Lung (tissue), 12 donors: ENCODE measurements around the gene THTPA. TPM values are rescaled to one million over a fixed set of nuclear protein-coding genes. Genes with fewer than 3 reads are reported as not detected.

Experiments used
- ATAC-seq: fragments of 200-7000 bp; cut with Tn5 transposase; one replicate; pipeline ENCODE4 v1.9.1; 2020; ENCODE audit warnings: moderate number of reproducible peaks; ENCODE audit not compliant: insufficient read depth, low FRiP score
- DNase-seq, 3 donors: peaks; one replicate each; pipeline ENCODE4 v3.0.0-alpha.2; 2013 to 2017
- H3K27ac ChIP-seq, 2 donors: one replicate each; pipeline ENCODE4 v1.5.1; 2013; ENCODE audit warnings: mild to moderate bottlenecking in 2 of 2, moderate library complexity in 2 of 2, control low read depth in 1 of 2, inconsistent platforms in 1 of 2, low read depth in 1 of 2, low read length in 1 of 2
- H3K27me3 ChIP-seq, 3 donors: one replicate each; pipeline ENCODE4 v1.5.1; 2013; ENCODE audit warnings: low read length in 2 of 3; ENCODE audit not compliant: control insufficient read depth in 3 of 3, insufficient read depth in 3 of 3
- H3K36me3 ChIP-seq, 4 donors: one replicate each; pipeline ENCODE4 v1.5.1; 2013; ENCODE audit warnings: low read length in 4 of 4, mild to moderate bottlenecking in 1 of 4, moderate library complexity in 1 of 4; ENCODE audit not compliant: control insufficient read depth in 4 of 4, insufficient read depth in 4 of 4
- H3K4me1 ChIP-seq, 5 donors: one replicate each; pipeline ENCODE4 v1.5.1; 2013; ENCODE audit warnings: low read length in 5 of 5, mild to moderate bottlenecking in 2 of 5, moderate library complexity in 1 of 5; ENCODE audit not compliant: control insufficient read depth in 5 of 5, insufficient read depth in 5 of 5
- H3K4me3 ChIP-seq: one replicate; pipeline ENCODE4 v1.5.1; 2013; ENCODE audit warnings: mild to moderate bottlenecking, control low read depth, moderate library complexity
- H3K9ac ChIP-seq, 2 donors: one replicate each; pipeline ENCODE4 v1.5.1; 2013; ENCODE audit warnings: low read length in 2 of 2, control low read depth in 1 of 2; ENCODE audit not compliant: insufficient read depth in 1 of 2
- H3K9me3 ChIP-seq, 4 donors: one replicate each; pipeline ENCODE4 v1.5.1; 2013; ENCODE audit warnings: low read length in 3 of 4, mild to moderate bottlenecking in 1 of 4, moderate library complexity in 1 of 4; ENCODE audit not compliant: control insufficient read depth in 4 of 4, insufficient read depth in 3 of 4
- WGBS, 2 donors: extraction: QIAGEN DNeasy Blood & Tissue Kit; methylation state at CpG; one replicate each; pipeline ENCODE4 v1.1.7; 2013; 5-methylcytosine and 5-hydroxymethylcytosine counted together
- polyA plus RNA-seq, 2 donors: library from polyadenylated mRNA; stranded (reverse); fragments of 200-250 nt; gene quantifications; one replicate each; pipeline ENCODE4 v1.2.1, GENCODE V29; 2013
- total RNA-seq, 2 donors: library from RNA; depleted of rRNA in 1 of 2; stranded (reverse); fragments of >200 nt in 1 of 2; gene quantifications; one replicate each; pipeline ENCODE4 v1.2.1, GENCODE V29; 2014 to 2021
- TF ChIP-seq, protein P1 (sequence below): IDR thresholded peaks from 2 replicates; pipeline ENCODE4 v1.5.1; 2012; ENCODE audit warnings: mild to moderate bottlenecking; ENCODE audit errors: control extremely low read depth, extremely low read depth
- donor health status: control.
- donor health status: control.
- donor health status: Bipolar disorder and iron deficiency.
- donor health status: healthy.
- donor health status: DM: yes; HTN: yes; CAD: no.

The THTPA gene
- total and polyA plus RNA-seq, 4 donors = 7.7 to 22.1 (median 14.1) TPM

DNA sequence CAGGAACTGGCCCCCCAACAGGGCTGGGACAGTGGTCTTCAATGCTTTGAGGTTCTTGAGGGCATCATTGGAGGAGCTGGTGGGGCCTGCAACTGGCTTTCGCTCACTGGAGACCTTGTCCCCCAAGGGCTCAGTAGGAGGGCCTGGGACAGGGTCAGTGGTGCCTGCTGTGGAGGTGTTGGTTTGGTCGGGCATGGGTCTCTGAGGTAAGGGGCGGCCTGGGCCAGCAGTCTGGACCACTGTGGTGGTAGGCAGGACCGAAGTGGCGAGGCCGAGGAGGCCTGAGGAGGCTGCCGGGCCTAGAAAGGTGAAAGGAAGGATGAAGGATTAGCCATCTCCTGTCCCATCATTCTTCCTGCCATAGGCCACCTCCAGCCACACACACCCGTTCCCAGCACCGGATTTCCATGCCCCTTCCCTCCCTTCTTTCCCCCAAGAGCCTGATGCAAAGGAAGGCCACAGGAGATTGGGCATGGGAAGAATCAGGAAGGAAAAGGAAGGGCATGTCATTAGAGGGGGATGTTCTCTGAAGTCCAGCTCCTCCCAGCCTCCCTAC is 33.4 kb upstream of the THTPA start:
- Histone ChIP-seq H3K27me3 (no peaks in the 10 kb centered on the region), H3K36me3 (peaks cover 0 to 4% (median 0%) of the 10 kb centered on the region in 4 donors), H3K4me3 (no peak overlapping the region), H3K9me3 (no peaks in the 10 kb centered on the region), H3K27ac (no peak overlapping the region), H3K9ac (no peak overlapping the region), H3K4me1 (no peaks in the 10 kb centered on the region)
- 87 to 92% methylated on average over 9 of the region's 9 CpGs for WGBS, 2 donors
- ATAC-seq (no peak), DNase-seq (no peak)
- TF ChIP-seq, protein P1, sequence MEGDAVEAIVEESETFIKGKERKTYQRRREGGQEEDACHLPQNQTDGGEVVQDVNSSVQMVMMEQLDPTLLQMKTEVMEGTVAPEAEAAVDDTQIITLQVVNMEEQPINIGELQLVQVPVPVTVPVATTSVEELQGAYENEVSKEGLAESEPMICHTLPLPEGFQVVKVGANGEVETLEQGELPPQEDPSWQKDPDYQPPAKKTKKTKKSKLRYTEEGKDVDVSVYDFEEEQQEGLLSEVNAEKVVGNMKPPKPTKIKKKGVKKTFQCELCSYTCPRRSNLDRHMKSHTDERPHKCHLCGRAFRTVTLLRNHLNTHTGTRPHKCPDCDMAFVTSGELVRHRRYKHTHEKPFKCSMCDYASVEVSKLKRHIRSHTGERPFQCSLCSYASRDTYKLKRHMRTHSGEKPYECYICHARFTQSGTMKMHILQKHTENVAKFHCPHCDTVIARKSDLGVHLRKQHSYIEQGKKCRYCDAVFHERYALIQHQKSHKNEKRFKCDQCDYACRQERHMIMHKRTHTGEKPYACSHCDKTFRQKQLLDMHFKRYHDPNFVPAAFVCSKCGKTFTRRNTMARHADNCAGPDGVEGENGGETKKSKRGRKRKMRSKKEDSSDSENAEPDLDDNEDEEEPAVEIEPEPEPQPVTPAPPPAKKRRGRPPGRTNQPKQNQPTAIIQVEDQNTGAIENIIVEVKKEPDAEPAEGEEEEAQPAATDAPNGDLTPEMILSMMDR = no peak

DNA sequence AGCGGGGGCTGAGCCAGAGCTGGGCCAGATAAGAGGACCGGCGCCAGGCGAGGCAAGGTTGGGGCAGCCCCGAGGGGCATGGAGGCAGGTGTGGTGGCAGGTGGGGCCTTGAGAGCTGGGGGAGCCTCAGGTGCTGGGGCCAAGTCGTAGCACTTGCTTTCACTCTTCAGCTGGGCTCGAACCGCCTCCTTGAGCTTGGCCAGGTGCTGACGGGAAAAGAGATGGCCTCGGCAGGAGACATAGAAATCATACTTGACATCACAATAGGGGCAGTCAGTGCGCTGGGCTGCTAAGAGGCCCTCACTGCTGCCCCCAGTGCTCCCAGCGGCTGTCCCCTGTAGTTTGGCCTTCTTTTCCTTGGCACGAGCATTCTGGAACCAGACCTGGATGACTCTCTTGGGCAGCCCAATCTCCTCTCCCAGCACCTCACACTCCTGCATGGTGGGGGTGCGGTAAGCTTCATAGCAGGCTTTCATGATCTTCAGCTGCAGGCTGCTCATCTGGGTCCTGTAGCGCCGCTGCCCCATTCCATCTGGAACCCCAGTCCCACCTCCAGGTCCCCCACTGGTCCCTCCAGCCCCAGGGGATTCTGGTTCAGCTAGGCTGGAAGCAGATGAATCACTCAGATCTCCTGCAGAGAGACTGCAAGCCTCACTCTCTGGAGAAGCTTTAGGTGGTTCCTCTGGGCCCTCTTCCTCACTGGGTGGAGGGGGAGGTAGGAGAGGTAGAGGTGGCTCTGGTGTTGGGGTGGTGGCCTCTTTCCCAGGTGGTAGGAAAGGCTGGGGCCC is 32.6 kb upstream of the THTPA start:
- no peak for ATAC-seq
- Histone ChIP-seq H3K4me1 (no peaks in the 10 kb centered on the region), H3K36me3 (peaks cover 0 to 4% (median 0%) of the 10 kb centered on the region in 4 donors), H3K27ac (no peak overlapping the region), H3K27me3 (no peaks in the 10 kb centered on the region), H3K9me3 (no peaks in the 10 kb centered on the region), H3K9ac (no peak overlapping the region), H3K4me3 (no peak overlapping the region)
- TF ChIP-seq, protein P1 = no peak
- no peak for DNase-seq
- WGBS, 2 donors = 94 to 97% methylated on average over 14 to 16 of the region's 16 CpGs

DNA sequence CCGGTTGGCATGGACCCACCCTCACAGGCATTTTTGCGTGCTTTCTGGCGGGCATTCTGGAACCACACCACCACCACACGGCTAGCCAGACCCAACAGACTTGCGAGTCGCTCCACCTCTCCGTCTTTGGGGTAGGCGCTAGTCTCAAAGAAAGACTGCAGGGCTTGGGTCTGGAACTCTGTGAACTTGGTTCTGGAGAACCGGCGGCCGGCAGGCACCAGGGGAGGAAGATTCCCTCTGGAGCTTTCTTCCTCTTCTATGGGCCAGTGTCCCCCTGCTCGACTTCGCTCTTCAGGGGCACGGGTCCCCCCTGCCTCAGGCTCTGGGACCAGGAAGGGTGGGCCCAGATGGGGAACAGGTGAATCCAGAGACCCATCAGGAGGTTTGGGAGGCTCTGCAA is 31.1 kb upstream of the THTPA start:
- 94 to 96% methylated on average over 14 of the region's 14 CpGs for WGBS, 2 donors
- no peak for ATAC-seq

More for the DNA sequence above, 31.1 kb upstream of the THTPA start:
- Histone ChIP-seq H3K27me3 (no peaks in the 10 kb centered on the region), H3K4me3 (no peak overlapping the region), H3K9ac (no peak overlapping the region), H3K27ac (no peak overlapping the region), H3K36me3 (peaks cover 0 to 4% (median 0%) of the 10 kb centered on the region in 4 donors), H3K4me1 (peaks cover 0 to 5% (median 0%) of the 10 kb centered on the region in 5 donors), H3K9me3 (no peaks in the 10 kb centered on the region)
- TF ChIP-seq, protein P1 = no peak
- no peak for DNase-seq
